GM20000 (cell line): Measurements from ENCODE around the gene CMTM8.

Source experiments
- DNase-seq: peaks from one replicate; pipeline ENCODE4 v3.0.0; 2012; ENCODE audit warnings: low spot score
- CTCF ChIP-seq: IDR thresholded peaks from 2 replicates; pipeline ENCODE4 v1.5.1; 2012; ENCODE audit warnings: mild to moderate bottlenecking, control low read depth; ENCODE audit errors: extremely low read depth, missing control alignments

CMTM8 gene

GRCh38 chr3:32316319-32316718 is 77.8 kb downstream of the CMTM8 start:
- no peak for TF ChIP-seq CTCF

GRCh38 chr3:32316976-32317375 is 78.5 kb downstream of the CMTM8 start:
- TF ChIP-seq CTCF = no peak
- no peak for DNase-seq

More at GRCh38 chr3:32316319-32316718, 77.8 kb downstream of the CMTM8 start:
- DNase-seq = no peak

- TF ChIP-seq CTCF = no peak
- no peak for DNase-seq
These were observed 81.1 kb downstream of the CMTM8 start for GRCh38 chr3:32319607-32320006.

- no peak for TF ChIP-seq CTCF
- DNase-seq = no peak
These were observed 81.6 kb downstream of the CMTM8 start for GRCh38 chr3:32320080-32320479.

- TF ChIP-seq CTCF = no peak
- no peak for DNase-seq
These were observed 82.8 kb downstream of the CMTM8 start for GRCh38 chr3:32321095-32321790.

GRCh38 chr3:32322311-32322710 is 83.8 kb downstream of the CMTM8 start:
- DNase-seq = no peak
- no peak for TF ChIP-seq CTCF

- no peak for TF ChIP-seq CTCF
- no peak for DNase-seq
These were observed 85.1 kb downstream of the CMTM8 start for GRCh38 chr3:32323604-32324003.
